Measurements from ENCODE around the gene DOCK1.

Gene DOCK1

DNA sequence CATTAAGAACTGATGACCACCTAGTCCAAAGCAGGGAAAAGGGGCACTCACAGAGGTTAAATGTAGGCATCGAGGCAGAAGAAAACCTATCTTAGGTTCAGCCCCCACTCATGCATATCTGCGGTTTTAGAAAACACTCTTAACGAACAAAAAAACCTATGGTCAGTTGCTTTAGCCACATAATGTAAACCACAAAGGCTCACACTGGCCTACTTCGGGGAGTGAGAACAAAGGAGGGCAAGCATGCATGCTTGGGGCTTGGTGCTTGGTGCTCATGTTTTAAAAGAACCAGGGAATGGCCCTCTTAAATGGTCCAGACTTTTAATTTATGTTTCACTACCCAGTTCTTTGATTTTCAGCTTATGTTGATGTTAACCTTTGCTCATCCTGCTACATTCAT lies 276.9 kb downstream of the DOCK1 start:
- Histone ChIP-seq H3K79me2 (no peaks in the 10 kb centered on the region), H3K4me3 (ENCODE audit: low read depth, low read length) (no peak overlapping the region), H3K4me1 (no peaks in the 10 kb centered on the region), H3K9ac (no peak overlapping the region), H3K36me3 (ENCODE audit: control insufficient read depth, insufficient read depth, low read length) (no peaks in the 10 kb centered on the region), H2AFZ (no peak overlapping the region), H3K27me3 (ENCODE audit: control insufficient read depth, insufficient read depth, low read length) (no peaks in the 10 kb centered on the region), H3K9me3 (ENCODE audit: control insufficient read depth, low read length) (no peaks in the 10 kb centered on the region), H3K4me2 (ENCODE audit: low read length) (no peak overlapping the region), H3K27ac (no peak overlapping the region)
- TF ChIP-seq, protein P1, sequence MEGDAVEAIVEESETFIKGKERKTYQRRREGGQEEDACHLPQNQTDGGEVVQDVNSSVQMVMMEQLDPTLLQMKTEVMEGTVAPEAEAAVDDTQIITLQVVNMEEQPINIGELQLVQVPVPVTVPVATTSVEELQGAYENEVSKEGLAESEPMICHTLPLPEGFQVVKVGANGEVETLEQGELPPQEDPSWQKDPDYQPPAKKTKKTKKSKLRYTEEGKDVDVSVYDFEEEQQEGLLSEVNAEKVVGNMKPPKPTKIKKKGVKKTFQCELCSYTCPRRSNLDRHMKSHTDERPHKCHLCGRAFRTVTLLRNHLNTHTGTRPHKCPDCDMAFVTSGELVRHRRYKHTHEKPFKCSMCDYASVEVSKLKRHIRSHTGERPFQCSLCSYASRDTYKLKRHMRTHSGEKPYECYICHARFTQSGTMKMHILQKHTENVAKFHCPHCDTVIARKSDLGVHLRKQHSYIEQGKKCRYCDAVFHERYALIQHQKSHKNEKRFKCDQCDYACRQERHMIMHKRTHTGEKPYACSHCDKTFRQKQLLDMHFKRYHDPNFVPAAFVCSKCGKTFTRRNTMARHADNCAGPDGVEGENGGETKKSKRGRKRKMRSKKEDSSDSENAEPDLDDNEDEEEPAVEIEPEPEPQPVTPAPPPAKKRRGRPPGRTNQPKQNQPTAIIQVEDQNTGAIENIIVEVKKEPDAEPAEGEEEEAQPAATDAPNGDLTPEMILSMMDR (IDR thresholded peaks at IDR 0.05) = no peak

DNA sequence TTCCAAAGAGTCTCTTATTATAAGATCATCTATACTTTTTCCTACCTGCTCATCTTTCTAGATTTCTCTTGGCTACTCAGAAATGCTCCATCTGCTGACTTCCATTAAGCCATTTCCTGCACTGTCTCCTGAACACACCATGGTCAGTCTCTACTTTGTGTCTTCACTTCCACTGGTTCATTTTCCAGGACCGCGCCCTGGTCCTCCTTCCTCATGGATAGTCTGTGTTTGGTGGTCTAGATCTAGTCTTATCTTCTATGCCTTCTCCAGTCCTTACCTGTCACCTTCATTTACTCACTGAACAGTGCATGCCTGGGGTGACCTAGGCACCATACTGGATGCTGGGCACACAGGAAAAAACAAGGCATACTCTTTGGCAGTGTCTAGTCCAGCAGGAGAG lies 279.4 kb downstream of the DOCK1 start:
- no peak overlapping the region for H3K9ac ChIP-seq
- H3K27me3 ChIP-seq (ENCODE audit: control insufficient read depth, insufficient read depth, low read length) = no peaks in the 10 kb centered on the region
- no peak overlapping the region for H3K4me2 ChIP-seq (ENCODE audit: low read length)
- TF ChIP-seq, protein P1 (IDR thresholded peaks at IDR 0.05) = no peak
- no peaks in the 10 kb centered on the region for H3K79me2 ChIP-seq
- H3K4me3 ChIP-seq (ENCODE audit: low read depth, low read length) = no peak overlapping the region
- no peaks in the 10 kb centered on the region for H3K9me3 ChIP-seq (ENCODE audit: control insufficient read depth, low read length)
- H2AFZ ChIP-seq = no peak overlapping the region
- no peaks in the 10 kb centered on the region for H3K36me3 ChIP-seq (ENCODE audit: control insufficient read depth, insufficient read depth, low read length)
- no peaks in the 10 kb centered on the region for H3K4me1 ChIP-seq
- no peak overlapping the region for H3K27ac ChIP-seq

DNA sequence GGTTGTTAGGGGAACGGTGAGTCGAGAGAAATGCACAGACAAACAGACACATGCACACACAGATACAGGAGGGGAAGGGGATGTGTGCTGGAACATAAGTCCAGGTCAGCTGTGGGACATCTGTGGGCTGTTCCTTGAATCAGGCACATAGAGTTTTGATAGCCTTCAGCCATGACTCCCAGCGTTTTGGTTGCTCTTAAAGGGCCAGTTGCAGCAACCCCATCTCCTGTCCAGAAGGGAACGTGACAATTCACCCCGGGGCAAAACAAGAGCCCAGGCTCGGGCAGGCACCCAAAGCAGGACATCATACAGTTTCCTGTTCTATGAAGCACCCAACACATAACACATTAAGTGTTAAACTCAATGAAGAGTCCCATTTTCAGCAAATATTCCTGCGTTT lies 281.6 kb downstream of the DOCK1 start:
- H2AFZ ChIP-seq = no peak overlapping the region
- H3K27me3 ChIP-seq (ENCODE audit: control insufficient read depth, insufficient read depth, low read length) = no peaks in the 10 kb centered on the region
- no peaks in the 10 kb centered on the region for H3K4me1 ChIP-seq
- TF ChIP-seq, protein P1 (IDR thresholded peaks at IDR 0.05) = no peak
- no peak overlapping the region for H3K9ac ChIP-seq
- no peak overlapping the region for H3K27ac ChIP-seq
- H3K36me3 ChIP-seq (ENCODE audit: control insufficient read depth, insufficient read depth, low read length) = no peaks in the 10 kb centered on the region
- no peaks in the 10 kb centered on the region for H3K79me2 ChIP-seq
- no peaks in the 10 kb centered on the region for H3K9me3 ChIP-seq (ENCODE audit: control insufficient read depth, low read length)
- no peak overlapping the region for H3K4me3 ChIP-seq (ENCODE audit: low read depth, low read length)
- H3K4me2 ChIP-seq (ENCODE audit: low read length) = no peak overlapping the region

DNA sequence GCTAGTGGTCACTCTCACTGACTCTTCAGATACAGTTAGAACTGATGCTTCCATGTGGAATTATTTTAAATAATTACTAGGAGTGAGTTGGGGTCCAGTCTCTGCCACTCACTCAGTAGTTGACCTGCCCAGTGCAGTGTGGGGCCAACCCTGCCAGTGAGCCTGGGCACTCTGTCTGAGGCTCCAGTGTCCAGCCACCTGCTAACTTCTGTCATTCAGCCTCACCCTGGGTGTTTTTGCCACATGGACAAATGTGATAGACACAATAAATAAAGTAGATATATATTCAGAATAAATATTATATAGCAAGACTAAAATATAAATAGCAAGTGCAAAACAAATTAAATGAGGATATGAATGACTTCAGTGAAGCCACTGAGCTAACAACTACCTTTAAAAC lies 284.0 kb downstream of the DOCK1 start:
- Histone ChIP-seq H3K79me2 (no peaks in the 10 kb centered on the region), H3K9me3 (ENCODE audit: control insufficient read depth, low read length) (no peaks in the 10 kb centered on the region), H3K27ac (no peak overlapping the region), H3K4me1 (peaks cover 3% of the 10 kb centered on the region), H3K36me3 (ENCODE audit: control insufficient read depth, insufficient read depth, low read length) (no peaks in the 10 kb centered on the region), H3K4me3 (ENCODE audit: low read depth, low read length) (no peak overlapping the region), H2AFZ (no peak overlapping the region), H3K4me2 (ENCODE audit: low read length) (no peak overlapping the region), H3K27me3 (ENCODE audit: control insufficient read depth, insufficient read depth, low read length) (no peaks in the 10 kb centered on the region), H3K9ac (no peak overlapping the region)
- TF ChIP-seq, protein P1 (IDR thresholded peaks at IDR 0.05) = no peak

DNA sequence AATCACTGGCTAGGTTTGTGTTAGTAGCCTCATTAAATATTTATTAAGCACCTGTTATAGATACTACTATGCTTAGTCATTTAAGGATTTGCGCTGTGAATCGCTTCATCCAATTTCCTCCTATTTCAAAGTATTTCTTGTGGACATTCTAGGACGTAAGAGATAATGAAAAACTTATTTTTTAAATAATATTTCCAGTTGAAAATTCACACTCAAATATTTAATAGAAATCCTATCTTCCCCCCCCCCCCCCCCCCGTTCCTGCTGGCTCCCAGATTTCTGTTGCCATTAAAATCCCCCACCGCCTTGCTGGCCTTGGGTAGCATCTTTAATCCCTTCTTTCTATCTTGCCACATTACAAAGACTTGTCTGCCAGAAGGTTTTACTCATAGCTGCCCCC lies 285.2 kb downstream of the DOCK1 start:
- no peak overlapping the region for H2AFZ ChIP-seq
- no peaks in the 10 kb centered on the region for H3K36me3 ChIP-seq (ENCODE audit: control insufficient read depth, insufficient read depth, low read length)
- H3K9me3 ChIP-seq (ENCODE audit: control insufficient read depth, low read length) = no peaks in the 10 kb centered on the region
- H3K27me3 ChIP-seq (ENCODE audit: control insufficient read depth, insufficient read depth, low read length) = no peaks in the 10 kb centered on the region
- H3K9ac ChIP-seq = no peak overlapping the region
- TF ChIP-seq, protein P1 (IDR thresholded peaks at IDR 0.05) = no peak
- H3K4me1 ChIP-seq = peaks cover 3% of the 10 kb centered on the region
- no peak overlapping the region for H3K4me2 ChIP-seq (ENCODE audit: low read length)
- no peak overlapping the region for H3K4me3 ChIP-seq (ENCODE audit: low read depth, low read length)
- H3K27ac ChIP-seq = no peak overlapping the region
- H3K79me2 ChIP-seq = no peaks in the 10 kb centered on the region

Data from parathyroid adenoma (tissue), 2 donors.